Measurements from ENCODE around the gene ZNF827. TPM values are rescaled to one million over a fixed set of nuclear protein-coding genes. Genes with fewer than 3 reads are reported as not detected.

Gene ZNF827
- total RNA-seq, 1 experiment from 2014 or later, result 19.1 TPM

DNA sequence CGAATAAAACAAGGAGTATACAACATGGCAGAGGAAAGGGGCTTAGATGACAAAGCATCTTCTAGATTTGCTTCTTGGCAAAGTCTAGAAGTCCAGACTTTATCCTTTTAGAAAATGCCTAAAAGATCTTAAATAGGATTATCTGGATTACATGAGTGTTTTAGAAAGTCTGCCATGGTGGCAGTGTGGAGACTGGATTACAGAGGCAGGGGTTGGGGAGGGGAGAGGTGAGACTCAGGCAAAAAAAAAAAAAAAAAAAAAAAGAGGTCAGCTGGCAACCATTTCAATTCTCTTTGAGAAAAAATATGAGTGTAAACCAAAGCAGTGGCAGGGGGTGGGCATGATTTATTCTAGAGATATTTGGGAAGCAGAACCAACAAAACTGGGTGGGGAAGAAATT is 17.4 kb downstream of the ZNF827 start (continued):
- TF ChIP-seq EGR1 (IDR thresholded peaks at IDR 0.05; ENCODE audit: low read depth), result no peak
- TF ChIP-seq SRF (IDR thresholded peaks at IDR 0.05; ENCODE audit: low read depth), result no peak

DNA sequence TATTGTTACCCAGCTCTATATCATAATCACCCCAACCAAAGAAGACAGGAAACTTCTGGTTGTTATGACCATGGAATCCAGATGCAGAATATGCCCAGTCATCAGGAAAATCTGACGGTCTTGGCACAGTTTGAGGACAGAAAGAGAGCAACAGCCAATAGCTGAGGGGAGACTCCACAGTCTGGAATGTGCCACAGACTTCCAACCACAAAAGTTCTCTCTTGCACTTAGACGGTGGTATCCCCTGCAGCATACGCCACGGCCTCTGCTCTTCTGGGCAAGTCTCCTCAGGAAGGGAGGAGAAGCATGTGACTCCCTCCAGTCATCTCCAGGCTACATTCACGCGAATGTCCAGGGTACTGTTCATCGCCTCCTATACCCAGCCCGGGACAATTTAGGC is 18.4 kb downstream of the ZNF827 start:
- H3K27ac ChIP-seq (ENCODE audit: low read depth, low read length), result no peak overlapping the region
- H3K79me2 ChIP-seq (ENCODE audit: insufficient read depth, low read length), result peaks cover 55% of the 10 kb centered on the region

More for the DNA sequence above, 18.4 kb downstream of the ZNF827 start:
- Histone ChIP-seq H3K9ac (ENCODE audit: low read length) (no peak overlapping the region), H3K36me3 (ENCODE audit: control insufficient read depth in 1 of 2, insufficient read depth in 2 of 2, low read length in 2 of 2) (no peaks in the 10 kb centered on the region), H4K20me1 (ENCODE audit: insufficient read depth) (no peaks in the 10 kb centered on the region), H3K4me2 (ENCODE audit: low read length) (no peak overlapping the region), H2AFZ (ENCODE audit: low read depth, low read length, poor library complexity, severe bottlenecking) (no peak overlapping the region), H3K27me3 (ENCODE audit: insufficient read depth, low read length) (no peaks in the 10 kb centered on the region), H3K4me1 (ENCODE audit: control insufficient read depth in 1 of 2, insufficient read depth in 2 of 2, low read length in 2 of 2) (no peaks in the 10 kb centered on the region), H3K9me3 (ENCODE audit: control insufficient read depth in 1 of 2, insufficient read depth in 1 of 2, low read depth in 1 of 2, low read length in 2 of 2) (no peaks in the 10 kb centered on the region), H3K9me2 (ENCODE audit: insufficient read depth) (no peaks in the 10 kb centered on the region), H3K4me3 (replicated peaks in 1 of 2; ENCODE audit: low read depth in 1 of 2, low read length in 2 of 2) (no peak overlapping the region)
- DNase-seq (ENCODE audit: low read depth, low spot score), result no peak
- intact Hi-C loops (cut with micrococcal nuclease), result no loop called here
- no peak for ATAC-seq
- ChIA-PET CTCF (no interaction called here), POLR2A (no interaction called here), RAD21 (ENCODE audit: low non-redundant PET in 1 of 2, low total read pairs in 2 of 2, uncharacterized antibody in 2 of 2, unreplicated experiment in 2 of 2) (no interaction called here)
- TF ChIP-seq TCF7L2 (IDR thresholded peaks at IDR 0.05; ENCODE audit: borderline replicate concordance, extremely low read depth, insufficient read depth, insufficient read length) (no peak), SRF (IDR thresholded peaks at IDR 0.05; ENCODE audit: low read depth) (no peak), EZH2 (IDR thresholded peaks at IDR 0.05) (no peak), SIN3A (IDR thresholded peaks at IDR 0.05; ENCODE audit: low read depth) (no peak), CEBPB (IDR thresholded peaks at IDR 0.05; ENCODE audit: low read depth) (no peak), POLR2A (IDR thresholded peaks at IDR 0.05; ENCODE audit: borderline replicate concordance, extremely low read depth, insufficient read depth, insufficient read length) (no peak), FOSL1 (IDR thresholded peaks at IDR 0.05; ENCODE audit: low read depth) (no peak), RAD21 (IDR thresholded peaks at IDR 0.05; ENCODE audit: low read depth) (no peak), EZH2phosphoT487 (IDR thresholded peaks at IDR 0.05; ENCODE audit: borderline replicate concordance) (no peak), ZFX (IDR thresholded peaks at IDR 0.05) (no peak), POLR2AphosphoS5 (IDR thresholded peaks at IDR 0.05; ENCODE audit: low read depth, low read length) (no peak), ELF1 (IDR thresholded peaks at IDR 0.05; ENCODE audit: borderline replicate concordance, low read depth) (no peak), CTCF (IDR thresholded peaks at IDR 0.05 in 2 of 3, conservative IDR thresholded peaks at IDR 0.05 in 1 of 3; ENCODE audit: borderline replicate concordance in 1 of 3, insufficient read depth in 1 of 3, low read depth in 2 of 3, low read length in 2 of 3) (no peak)
- TF ChIP-seq, protein P1, sequence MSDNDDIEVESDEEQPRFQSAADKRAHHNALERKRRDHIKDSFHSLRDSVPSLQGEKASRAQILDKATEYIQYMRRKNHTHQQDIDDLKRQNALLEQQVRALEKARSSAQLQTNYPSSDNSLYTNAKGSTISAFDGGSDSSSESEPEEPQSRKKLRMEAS (IDR thresholded peaks at IDR 0.05), result no peak
- BruUV-seq (replicated peaks), result no TSS peak

Measured in HCT116 (cell line).